Measurements from ENCODE around the gene MTUS2. TPM values are rescaled to one million over a fixed set of nuclear protein-coding genes. Genes with fewer than 3 reads are reported as not detected.

Gene MTUS2
- total and polyA plus RNA-seq, 10 of the 15 experiments (the other 5 are each of a cell fraction or from before 2014, with no cell fraction given): under 0.01 to 0.05 (median 0.02) TPM; not detected in 6

DNA sequence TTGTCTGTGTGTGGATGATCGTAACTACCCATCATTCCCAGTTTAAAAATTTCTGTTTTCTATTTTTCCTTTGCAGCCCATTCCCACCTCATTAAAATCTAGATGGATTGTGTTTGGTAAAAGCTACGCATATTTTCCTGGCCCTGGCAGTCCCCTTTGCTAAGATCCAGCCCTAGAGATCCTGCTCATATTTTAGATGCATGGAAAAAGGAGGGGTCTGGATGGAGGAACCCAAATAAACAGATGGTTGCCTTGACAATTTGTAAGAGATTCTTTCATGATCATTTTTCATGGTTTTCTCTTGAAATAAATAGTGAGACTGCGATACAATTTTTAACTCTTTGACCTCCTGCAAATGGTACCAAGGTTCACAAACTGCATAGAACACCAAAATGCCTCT is 601.0 kb downstream of the MTUS2 start:
- H2AFZ ChIP-seq (ENCODE audit: control insufficient read depth, low read depth, low read length): no peak overlapping the region
- H3K9me3 ChIP-seq (replicated peaks; ENCODE audit: control insufficient read depth, insufficient read depth, low read length): no peaks in the 10 kb centered on the region
- H3K27me3 ChIP-seq (replicated peaks in 1 of 2; ENCODE audit: control insufficient read depth in 2 of 2, insufficient read depth in 2 of 2, low read length in 1 of 2): no peaks in the 10 kb centered on the region
- no TSS peak for BruUV-seq (replicated peaks)
- no peak overlapping the region for H3K9ac ChIP-seq (ENCODE audit: control insufficient read depth, insufficient read depth, low read length)
- intact Hi-C loops (cut with micrococcal nuclease; ENCODE audit: unreplicated experiment) (no loop called here), in situ Hi-C loops (cut with MboI) (no loop called here)
- FAIRE-seq (no peak), ATAC-seq (no peak), DNase-seq (ENCODE audit: low read depth, low spot score) (no peak)
- H4K20me1 ChIP-seq (ENCODE audit: control insufficient read depth, insufficient read depth): no peaks in the 10 kb centered on the region
- CTCF ChIA-PET: no interaction called here
- H3K4me3 ChIP-seq: no peak overlapping the region
- no peaks in the 10 kb centered on the region for H3K4me1 ChIP-seq (ENCODE audit: control insufficient read depth, insufficient read depth, low read length)
- H3K79me2 ChIP-seq (ENCODE audit: control insufficient read depth, insufficient read depth, low read length): no peaks in the 10 kb centered on the region
- no peak overlapping the region for H3K27ac ChIP-seq (ENCODE audit: control insufficient read depth, insufficient read depth)
- SMC1A ChIA-PET (ENCODE audit: uncharacterized antibody, unreplicated experiment): no interaction called here
- RAD21 ChIA-PET (ENCODE audit: unreplicated experiment): no interaction called here
- H3K4me2 ChIP-seq (ENCODE audit: control insufficient read depth, insufficient read depth): no peak overlapping the region
- POLR2A ChIA-PET: no interaction called here
- H3K36me3 ChIP-seq (ENCODE audit: control insufficient read depth in 2 of 2, insufficient read depth in 2 of 2, low read length in 1 of 2): no peaks in the 10 kb centered on the region
- TF ChIP-seq SIN3A (IDR thresholded peaks at IDR 0.05; ENCODE audit: low read depth, low read length) (no peak), FOXM1 (IDR thresholded peaks at IDR 0.05; ENCODE audit: low read depth, low read length) (no peak), IRF3 (IDR thresholded peaks at IDR 0.05) (no peak), ATF7 (IDR thresholded peaks at IDR 0.05; ENCODE audit: low read depth) (no peak), TBL1XR1 (IDR thresholded peaks at IDR 0.05; ENCODE audit: low read depth, low read length) (no peak), SRF (IDR thresholded peaks at IDR 0.05; ENCODE audit: low read depth in 2 of 2, low read length in 2 of 2) (no peak)
- TF ChIP-seq, protein P1, sequence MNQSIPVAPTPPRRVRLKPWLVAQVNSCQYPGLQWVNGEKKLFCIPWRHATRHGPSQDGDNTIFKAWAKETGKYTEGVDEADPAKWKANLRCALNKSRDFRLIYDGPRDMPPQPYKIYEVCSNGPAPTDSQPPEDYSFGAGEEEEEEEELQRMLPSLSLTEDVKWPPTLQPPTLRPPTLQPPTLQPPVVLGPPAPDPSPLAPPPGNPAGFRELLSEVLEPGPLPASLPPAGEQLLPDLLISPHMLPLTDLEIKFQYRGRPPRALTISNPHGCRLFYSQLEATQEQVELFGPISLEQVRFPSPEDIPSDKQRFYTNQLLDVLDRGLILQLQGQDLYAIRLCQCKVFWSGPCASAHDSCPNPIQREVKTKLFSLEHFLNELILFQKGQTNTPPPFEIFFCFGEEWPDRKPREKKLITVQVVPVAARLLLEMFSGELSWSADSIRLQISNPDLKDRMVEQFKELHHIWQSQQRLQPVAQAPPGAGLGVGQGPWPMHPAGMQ (IDR thresholded peaks at IDR 0.05; ENCODE audit: borderline replicate concordance): no peak
- WGBS (ENCODE audit: insufficient coverage, insufficient replicate concordance, low lambda C conversion rate, missing lambda C conversion rate): 11% methylated on average over 3 of the region's 3 CpGs
